ENCODE results near the gene TRAPPC3L. TPM values are rescaled to one million over a fixed set of nuclear protein-coding genes. Genes with fewer than 3 reads are reported as not detected.
A peak's percentile ranks its signal among the peaks of the same experiment; 100 is the strongest.

The TRAPPC3L gene
- total and polyA plus RNA-seq, 2 of the 13 experiments (the other 11 are each of a cell fraction or from before 2014, with no cell fraction given), result not detected

DNA sequence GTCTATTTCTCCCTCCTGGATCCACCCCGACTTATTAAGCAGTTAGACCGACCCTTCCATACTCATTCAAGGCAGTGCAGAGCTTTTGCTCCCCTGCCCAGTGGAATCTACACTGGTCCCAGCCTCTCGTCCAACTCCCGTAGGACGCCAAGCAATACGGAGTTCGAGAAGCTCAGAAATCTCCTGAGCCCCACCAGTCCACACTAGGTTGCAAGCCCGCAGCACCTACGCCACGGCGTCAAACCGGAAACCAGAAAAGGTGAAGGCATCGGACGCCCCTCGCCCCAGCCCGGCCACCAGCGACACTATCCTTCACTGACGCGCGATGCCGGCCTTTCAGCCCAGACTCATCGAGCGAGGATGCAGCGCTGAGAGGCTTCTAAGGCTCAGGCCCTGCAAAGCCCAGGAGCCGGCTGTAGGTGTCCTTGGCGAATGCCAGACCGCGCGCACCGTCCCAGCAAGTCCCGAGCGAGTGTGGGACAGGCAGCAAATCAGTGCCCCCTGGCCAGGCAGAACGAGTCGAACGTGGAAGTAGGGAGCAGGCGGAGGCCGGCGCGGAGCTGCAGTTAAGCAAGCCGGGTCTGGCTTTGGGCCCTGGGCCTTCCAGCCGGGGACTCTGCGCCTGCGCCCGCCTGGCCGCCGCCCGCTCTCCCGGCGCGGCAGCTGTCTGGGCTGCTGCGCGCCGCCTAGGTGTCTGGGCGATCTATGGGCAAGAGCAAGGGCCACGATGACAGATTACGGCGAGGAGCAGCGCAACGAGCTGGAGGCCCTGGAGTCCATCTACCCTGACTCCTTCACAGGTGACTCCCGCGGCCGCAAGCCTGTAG lies 25.6 kb upstream of the TRAPPC3L start, which contains the start of gene RWDD1 (continued):
- TF ChIP-seq ZNF282 (IDR thresholded peaks at IDR 0.05; ENCODE audit: partially characterized antibody) (no peak), IRF2 (CRISPR knock-in tag; IDR thresholded peaks at IDR 0.05) (peak; percentile 99), ZNF207 (IDR thresholded peaks at IDR 0.05; ENCODE audit: borderline replicate concordance) (no peak), ZBTB38 (CRISPR knock-in tag; IDR thresholded peaks at IDR 0.05) (peak; percentile 90), ZFY (CRISPR knock-in tag; IDR thresholded peaks at IDR 0.05) (peak; percentile 100), NFE2L1 (CRISPR knock-in tag; IDR thresholded peaks at IDR 0.05; ENCODE audit: borderline replicate concordance) (no peak), BRCA1 (CRISPR knock-in tag; IDR thresholded peaks at IDR 0.05) (peak; percentile 70), ZNF251 (CRISPR knock-in tag; IDR thresholded peaks at IDR 0.05) (0 out of 2 replicates have a peak, but pooled peaks have one; percentile 41), ZNF563 (CRISPR knock-in tag; IDR thresholded peaks at IDR 0.05) (peak; percentile 95), FOXA1 (IDR thresholded peaks at IDR 0.05) (no peak), FOXA1 (CRISPR knock-in tag; IDR thresholded peaks at IDR 0.05) (peak; percentile 59; the same call in 1 of the 2 replicates), NR3C1 (CRISPR knock-in tag; IDR thresholded peaks at IDR 0.05) (no peak), THYN1 (CRISPR knock-in tag; IDR thresholded peaks at IDR 0.05; ENCODE audit: borderline replicate concordance, low read depth) (no peak; the same call in 1 of the 2 replicates), TCF12 (IDR thresholded peaks at IDR 0.05) (no peak), TCF12 (CRISPR knock-in tag; IDR thresholded peaks at IDR 0.05) (peak; percentile 86; the same call in 1 of the 2 replicates), ATM (IDR thresholded peaks at IDR 0.05; ENCODE audit: borderline replicate concordance) (no peak), CREB1 (IDR thresholded peaks at IDR 0.05) (peak; percentile 78), CREB1 (CRISPR knock-in tag; IDR thresholded peaks at IDR 0.05) (peak; percentile 84), TCF7 (IDR thresholded peaks at IDR 0.05; ENCODE audit: low read depth) (no peak), CENPX (CRISPR knock-in tag; IDR thresholded peaks at IDR 0.05) (no peak), ZMYM3 (CRISPR knock-in tag; IDR thresholded peaks at IDR 0.05) (peak; percentile 34; the same call in 1 of the 2 replicates)
- TF ChIP-seq, protein P1, sequence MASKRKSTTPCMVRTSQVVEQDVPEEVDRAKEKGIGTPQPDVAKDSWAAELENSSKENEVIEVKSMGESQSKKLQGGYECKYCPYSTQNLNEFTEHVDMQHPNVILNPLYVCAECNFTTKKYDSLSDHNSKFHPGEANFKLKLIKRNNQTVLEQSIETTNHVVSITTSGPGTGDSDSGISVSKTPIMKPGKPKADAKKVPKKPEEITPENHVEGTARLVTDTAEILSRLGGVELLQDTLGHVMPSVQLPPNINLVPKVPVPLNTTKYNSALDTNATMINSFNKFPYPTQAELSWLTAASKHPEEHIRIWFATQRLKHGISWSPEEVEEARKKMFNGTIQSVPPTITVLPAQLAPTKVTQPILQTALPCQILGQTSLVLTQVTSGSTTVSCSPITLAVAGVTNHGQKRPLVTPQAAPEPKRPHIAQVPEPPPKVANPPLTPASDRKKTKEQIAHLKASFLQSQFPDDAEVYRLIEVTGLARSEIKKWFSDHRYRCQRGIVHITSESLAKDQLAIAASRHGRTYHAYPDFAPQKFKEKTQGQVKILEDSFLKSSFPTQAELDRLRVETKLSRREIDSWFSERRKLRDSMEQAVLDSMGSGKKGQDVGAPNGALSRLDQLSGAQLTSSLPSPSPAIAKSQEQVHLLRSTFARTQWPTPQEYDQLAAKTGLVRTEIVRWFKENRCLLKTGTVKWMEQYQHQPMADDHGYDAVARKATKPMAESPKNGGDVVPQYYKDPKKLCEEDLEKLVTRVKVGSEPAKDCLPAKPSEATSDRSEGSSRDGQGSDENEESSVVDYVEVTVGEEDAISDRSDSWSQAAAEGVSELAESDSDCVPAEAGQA (IDR thresholded peaks at IDR 0.05; ENCODE audit: low read depth), result no peak; the same call in 1 of the 2 replicates
- TF ChIP-seq, protein P1 (CRISPR knock-in tag; IDR thresholded peaks at IDR 0.05; ENCODE audit: borderline replicate concordance), result no peak
- TF ChIP-seq, protein P2, sequence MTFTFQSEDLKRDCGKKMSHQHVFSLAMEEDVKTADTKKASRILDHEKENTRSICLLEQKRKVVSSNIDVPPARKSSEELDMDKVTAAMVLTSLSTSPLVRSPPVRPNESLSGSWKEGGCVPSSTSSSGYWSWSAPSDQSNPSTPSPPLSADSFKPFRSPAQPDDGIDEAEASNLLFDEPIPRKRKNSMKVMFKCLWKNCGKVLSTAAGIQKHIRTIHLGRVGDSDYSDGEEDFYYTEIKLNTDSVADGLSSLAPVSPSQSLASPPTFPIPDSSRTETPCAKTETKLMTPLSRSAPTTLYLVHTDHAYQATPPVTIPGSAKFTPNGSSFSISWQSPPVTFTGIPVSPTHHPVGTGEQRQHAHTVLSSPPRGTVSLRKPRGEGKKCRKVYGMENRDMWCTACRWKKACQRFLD (CRISPR knock-in tag; IDR thresholded peaks at IDR 0.05; ENCODE audit: borderline replicate concordance), result peak; percentile 72; the same call in 1 of the 2 replicates
- TF ChIP-seq, protein P3, sequence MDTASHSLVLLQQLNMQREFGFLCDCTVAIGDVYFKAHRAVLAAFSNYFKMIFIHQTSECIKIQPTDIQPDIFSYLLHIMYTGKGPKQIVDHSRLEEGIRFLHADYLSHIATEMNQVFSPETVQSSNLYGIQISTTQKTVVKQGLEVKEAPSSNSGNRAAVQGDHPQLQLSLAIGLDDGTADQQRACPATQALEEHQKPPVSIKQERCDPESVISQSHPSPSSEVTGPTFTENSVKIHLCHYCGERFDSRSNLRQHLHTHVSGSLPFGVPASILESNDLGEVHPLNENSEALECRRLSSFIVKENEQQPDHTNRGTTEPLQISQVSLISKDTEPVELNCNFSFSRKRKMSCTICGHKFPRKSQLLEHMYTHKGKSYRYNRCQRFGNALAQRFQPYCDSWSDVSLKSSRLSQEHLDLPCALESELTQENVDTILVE (CRISPR knock-in tag; IDR thresholded peaks at IDR 0.05), result peak; percentile 98

Data from HepG2 (cell line).